ENCODE data around the gene C18orf54. TPM values are rescaled to one million over a fixed set of nuclear protein-coding genes. Genes with fewer than 3 reads are reported as not detected.

Gene C18orf54
- total and polyA plus RNA-seq, 9 of the 15 experiments (the other 6 are each of a cell fraction or from before 2014, with no cell fraction given): 3.0 to 8.7 (median 4.3) TPM

GRCh38 chr18:54360406-54360805 lies 2.7 kb downstream of the C18orf54 start:
- in situ Hi-C loops (cut with MboI) (no loop called here), intact Hi-C loops (cut with micrococcal nuclease) (no loop called here)
- H3K9me1 ChIP-seq (ENCODE audit: control insufficient read depth, insufficient read depth, low read length): no peaks in the 10 kb centered on the region
- no peak overlapping the region for H3K9ac ChIP-seq (ENCODE audit: insufficient read depth in 1 of 2, low read depth in 2 of 2, low read length in 2 of 2)
- H3K4me2 ChIP-seq (ENCODE audit: insufficient read depth, low read length): no peak overlapping the region
- no TSS peak for BruUV-seq (replicated peaks)
- ChIA-PET CTCF (ENCODE audit: low intra/inter-chr PET ratio) (no interaction called here), POLR2A (interaction anchor here (1.1 kb wide), 1 partner anchor 18 kb away, joined by 3 read pairs; no protein-coding TSS in a partner anchor)
- H3K27ac ChIP-seq (ENCODE audit: extremely low read depth, low read depth, low read length): no peak overlapping the region
- WGBS (ENCODE audit: insufficient coverage, low coverage, missing lambda C conversion rate): 29% methylated on average over 3 of the region's 3 CpGs
- peaks cover 23% of the 10 kb centered on the region for H3K79me2 ChIP-seq (ENCODE audit: control insufficient read depth, insufficient read depth, low read length)
- no peak for DNase-seq (ENCODE audit: extremely low read depth in 1 of 4, low spot score in 3 of 4)
- no peaks in the 10 kb centered on the region for H3K27me3 ChIP-seq (ENCODE audit: control insufficient read depth in 2 of 2, insufficient read depth in 2 of 2, low read length in 2 of 2)
- peaks cover 2 to 7% of the 10 kb centered on the region in 2 experiments; a peak in 3 of 5 replicates for H3K4me1 ChIP-seq (replicated peaks in 1 of 2; ENCODE audit: control insufficient read depth in 2 of 2, insufficient read depth in 2 of 2, low read length in 2 of 2)
- H3K4me3 ChIP-seq: no peak overlapping the region
- no peak for FAIRE-seq
- no peaks in the 10 kb centered on the region for H3K9me3 ChIP-seq (replicated peaks; ENCODE audit: control insufficient read depth, insufficient read depth, low read depth, low read length)
- peaks cover 17% of the 10 kb centered on the region; the same call in 1 of the 3 replicates for H3K36me3 ChIP-seq (ENCODE audit: control insufficient read depth, insufficient read depth, low read length)
- H4K20me1 ChIP-seq (replicated peaks; ENCODE audit: control insufficient read depth, insufficient read depth, low read length): no peaks in the 10 kb centered on the region
- no peak for ATAC-seq
- no peak overlapping the region for H2AFZ ChIP-seq (ENCODE audit: low read depth, low read length)
- TF ChIP-seq, protein P1, sequence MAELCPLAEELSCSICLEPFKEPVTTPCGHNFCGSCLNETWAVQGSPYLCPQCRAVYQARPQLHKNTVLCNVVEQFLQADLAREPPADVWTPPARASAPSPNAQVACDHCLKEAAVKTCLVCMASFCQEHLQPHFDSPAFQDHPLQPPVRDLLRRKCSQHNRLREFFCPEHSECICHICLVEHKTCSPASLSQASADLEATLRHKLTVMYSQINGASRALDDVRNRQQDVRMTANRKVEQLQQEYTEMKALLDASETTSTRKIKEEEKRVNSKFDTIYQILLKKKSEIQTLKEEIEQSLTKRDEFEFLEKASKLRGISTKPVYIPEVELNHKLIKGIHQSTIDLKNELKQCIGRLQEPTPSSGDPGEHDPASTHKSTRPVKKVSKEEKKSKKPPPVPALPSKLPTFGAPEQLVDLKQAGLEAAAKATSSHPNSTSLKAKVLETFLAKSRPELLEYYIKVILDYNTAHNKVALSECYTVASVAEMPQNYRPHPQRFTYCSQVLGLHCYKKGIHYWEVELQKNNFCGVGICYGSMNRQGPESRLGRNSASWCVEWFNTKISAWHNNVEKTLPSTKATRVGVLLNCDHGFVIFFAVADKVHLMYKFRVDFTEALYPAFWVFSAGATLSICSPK (IDR thresholded peaks at IDR 0.05; ENCODE audit: borderline replicate concordance): no peak
- TF ChIP-seq DMBX1 (CRISPR knock-in tag; IDR thresholded peaks at IDR 0.05; ENCODE audit: borderline replicate concordance) (no peak), SMAD3 (CRISPR knock-in tag; conservative IDR thresholded peaks at IDR 0.05) (no peak), SNIP1 (IDR thresholded peaks at IDR 0.05; ENCODE audit: low read depth) (no peak), SMAD4 (CRISPR knock-in tag; conservative IDR thresholded peaks at IDR 0.05) (no peak), OTX1 (CRISPR knock-in tag; IDR thresholded peaks at IDR 0.05) (no peak), ZNF76 (CRISPR knock-in tag; IDR thresholded peaks at IDR 0.05; ENCODE audit: borderline replicate concordance) (no peak), E2F4 (CRISPR knock-in tag; IDR thresholded peaks at IDR 0.05; ENCODE audit: low read depth) (no peak), E2F1 (CRISPR knock-in tag; IDR thresholded peaks at IDR 0.05) (no peak), PTTG1 (tag; IDR thresholded peaks at IDR 0.05; ENCODE audit: low read depth) (no peak), NKRF (IDR thresholded peaks at IDR 0.05; ENCODE audit: borderline replicate concordance) (no peak), YY1 (IDR thresholded peaks at IDR 0.05; ENCODE audit: borderline replicate concordance in 1 of 3, control insufficient read depth in 1 of 3, extremely low read depth in 1 of 3, insufficient read depth in 3 of 3, insufficient read length in 1 of 3, insufficient replicate concordance in 2 of 3, low read depth in 1 of 3, low read length in 2 of 3) (no peak), ZNF134 (CRISPR knock-in tag; conservative IDR thresholded peaks at IDR 0.05) (no peak)

All from K562 (cell line).